GM12892 (cell line): ENCODE measurements around the gene PTS.
A peak's percentile ranks its signal among the peaks of the same experiment; 100 is the strongest.

Experiments
- DNase-seq: peaks from one replicate; pipeline ENCODE4 v3.0.0; 2011; ENCODE audit not compliant: insufficient read length
- FAIRE-seq: peaks from 2 replicates; lab custom pipeline; 2011; peaks lifted over from hg19 to GRCh38; lab: Jason Lieb, UNC
- POLR2A ChIP-seq: IDR thresholded peaks from 2 replicates; pipeline ENCODE4 v1.6.1; 2011; ENCODE audit warnings: low read depth, low read length, control low read depth
- POLR2AphosphoS5 ChIP-seq: IDR thresholded peaks from 2 replicates; pipeline ENCODE4 v1.6.1; 2011; ENCODE audit warnings: low read depth, low read length, control low read depth
- TAF1 ChIP-seq: IDR thresholded peaks from 2 replicates; pipeline ENCODE4 v1.6.1; 2011; ENCODE audit warnings: low read depth, mild to moderate bottlenecking, control low read depth, low read length, borderline replicate concordance

PTS gene

GRCh38 chr11:112247201-112247600 lies 21.0 kb downstream of the PTS start:
- TF ChIP-seq POLR2A (no peak), TAF1 (no peak), POLR2AphosphoS5 (no peak)
- FAIRE-seq (peak; percentile 21), DNase-seq (no peak)

GRCh38 chr11:112248201-112248600 lies 22.0 kb downstream of the PTS start:
- no peak for TF ChIP-seq POLR2A
- TF ChIP-seq TAF1: no peak
- TF ChIP-seq POLR2AphosphoS5: no peak
- DNase-seq: no peak
- no peak for FAIRE-seq

DNA sequence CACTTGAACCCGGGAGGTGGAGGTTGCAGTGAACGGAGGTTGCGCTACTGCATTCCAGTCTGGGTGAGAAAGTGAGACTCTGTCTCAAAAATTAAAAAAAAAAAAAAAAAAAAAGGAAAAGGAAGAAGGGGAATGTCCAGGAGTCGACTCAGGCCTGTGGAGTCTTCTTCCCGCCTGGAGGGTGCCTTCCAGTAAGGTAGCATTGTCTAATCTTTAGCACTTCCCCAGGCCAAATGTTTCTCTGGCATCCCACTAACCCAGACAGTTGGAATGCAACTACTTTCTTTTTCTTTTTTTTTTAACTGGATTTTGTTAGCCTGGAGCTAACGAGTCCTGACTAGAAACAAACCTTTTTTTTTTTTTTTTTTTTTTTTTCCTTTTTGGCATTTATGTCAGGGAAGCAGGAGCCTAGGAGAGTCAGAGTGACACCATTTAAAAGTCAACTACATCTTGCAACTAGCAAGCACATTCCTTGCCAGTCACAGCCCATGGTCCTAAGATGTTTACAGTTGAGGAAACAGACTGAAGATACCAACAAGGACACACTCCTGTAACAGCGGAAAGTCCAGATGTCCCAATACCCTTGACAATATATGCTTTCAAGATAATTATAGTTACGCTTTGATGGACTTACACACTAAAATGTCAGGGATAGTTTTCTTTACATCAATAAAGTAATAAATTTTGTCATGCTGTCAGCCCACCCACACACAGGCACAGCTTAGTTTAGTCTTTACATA lies 23.8 kb downstream of the PTS start:
- DNase-seq: no peak

GRCh38 chr11:112253605-112254242 lies 27.5 kb downstream of the PTS start:
- TF ChIP-seq POLR2A (no peak), TAF1 (no peak), POLR2AphosphoS5 (no peak)
- FAIRE-seq (no peak), DNase-seq (no peak)

More for the DNA sequence above, 23.8 kb downstream of the PTS start:
- TF ChIP-seq POLR2A (no peak), TAF1 (no peak), POLR2AphosphoS5 (no peak)
- peak; percentile 33 for FAIRE-seq

- DNase-seq (no peak), FAIRE-seq (no peak)
- no peak for TF ChIP-seq POLR2AphosphoS5
- no peak for TF ChIP-seq TAF1
- no peak for TF ChIP-seq POLR2A
Observed at GRCh38 chr11:112255067-112255720, 29.0 kb downstream of the PTS start.

DNA sequence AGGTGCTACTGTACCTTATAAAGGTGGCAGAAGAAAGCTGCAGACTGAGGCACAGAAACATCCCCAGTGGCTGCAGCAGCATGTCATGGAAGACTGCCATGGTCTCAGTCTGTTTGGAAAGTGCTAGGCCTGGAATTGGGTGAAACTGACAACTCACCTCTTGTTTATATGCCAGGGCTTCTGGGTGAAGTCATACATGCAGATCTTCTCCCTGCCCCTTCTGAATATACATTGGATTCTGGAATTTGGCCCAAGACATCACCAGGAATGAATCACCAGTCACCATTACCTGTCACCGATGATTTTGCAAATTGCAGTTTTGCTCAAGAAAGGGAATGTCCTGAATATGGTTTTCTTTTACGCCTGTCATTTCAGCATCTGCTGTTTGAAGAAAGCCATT lies 34.3 kb downstream of the PTS start, which contains the start of gene PLET1:
Gene PLET1 (minus strand): TSS at position 371 of the 400 bp plus-strand sequence. CDS start 271 bp downstream, at position 100.
- FAIRE-seq (no peak), DNase-seq (no peak)
- TF ChIP-seq POLR2A (no peak), POLR2AphosphoS5 (no peak), TAF1 (no peak)

DNA sequence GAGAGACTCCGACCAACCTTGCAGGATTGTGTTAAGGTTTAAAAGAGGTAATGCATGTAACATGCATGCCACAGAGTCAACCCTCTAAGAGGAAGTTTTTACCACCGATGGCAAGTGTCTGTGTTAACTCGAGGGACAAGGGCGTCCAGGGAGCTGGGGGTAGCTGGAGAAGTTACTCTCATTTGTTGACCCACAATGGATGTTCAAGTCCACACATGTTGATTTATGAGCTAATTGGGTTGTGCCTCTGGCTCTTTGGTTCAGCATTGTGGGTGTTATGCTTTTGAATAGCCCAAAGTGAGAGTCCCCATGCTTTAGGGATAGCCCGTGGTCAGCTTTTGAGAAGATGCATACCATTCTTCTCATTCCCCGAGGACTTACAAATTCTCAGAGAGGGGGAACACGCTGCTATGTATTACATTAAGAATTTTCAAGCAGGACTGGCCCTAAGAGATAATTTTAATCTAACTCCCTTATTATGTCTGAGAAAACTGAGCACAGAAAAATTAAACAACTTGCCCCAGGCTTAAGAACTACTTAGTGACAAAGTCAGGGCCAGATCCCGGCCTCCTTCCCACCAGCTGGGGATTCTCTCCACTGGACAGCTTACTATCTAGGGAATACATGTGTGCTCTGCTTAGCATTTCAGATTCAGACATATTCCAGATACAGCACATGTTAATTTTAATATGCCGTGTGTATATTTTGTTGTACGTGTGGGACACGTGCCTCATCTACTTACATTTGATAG lies 39.6 kb downstream of the PTS start:
- no peak for TF ChIP-seq POLR2A
- no peak for TF ChIP-seq TAF1
- TF ChIP-seq POLR2AphosphoS5: no peak
- DNase-seq: no peak
- no peak for FAIRE-seq

- no peak for DNase-seq
- no peak for FAIRE-seq
- TF ChIP-seq POLR2AphosphoS5: no peak
- no peak for TF ChIP-seq TAF1
- TF ChIP-seq POLR2A: no peak
Observed at GRCh38 chr11:112266410-112266778, 40.2 kb downstream of the PTS start.

- no peak for DNase-seq
- TF ChIP-seq POLR2A (no peak), TAF1 (no peak), POLR2AphosphoS5 (no peak)
- no peak for FAIRE-seq
Observed at GRCh38 chr11:112267188-112267591, 41.0 kb downstream of the PTS start.

- FAIRE-seq (no peak), DNase-seq (no peak)
- no peak for TF ChIP-seq POLR2AphosphoS5
- TF ChIP-seq POLR2A: no peak
- TF ChIP-seq TAF1: no peak
Observed at GRCh38 chr11:112268406-112268805, 42.2 kb downstream of the PTS start.

- DNase-seq: no peak
- peak; percentile 14 for FAIRE-seq
- TF ChIP-seq POLR2AphosphoS5 (no peak), POLR2A (no peak), TAF1 (no peak)
Observed at GRCh38 chr11:112269139-112269538, 42.9 kb downstream of the PTS start.
